ENCODE measurements around the gene ABCC6. TPM values are rescaled to one million over a fixed set of nuclear protein-coding genes. Genes with fewer than 3 reads are reported as not detected.
"Not testable (repeated sequence)": the region's sequence is repeated elsewhere in the genome, so short reads cannot be mapped to it uniquely, and the experiment has no call there.

The ABCC6 gene
- total RNA-seq, 4 donors from 2014 or later: 0.23 to 2.1 (median 0.90) TPM

DNA sequence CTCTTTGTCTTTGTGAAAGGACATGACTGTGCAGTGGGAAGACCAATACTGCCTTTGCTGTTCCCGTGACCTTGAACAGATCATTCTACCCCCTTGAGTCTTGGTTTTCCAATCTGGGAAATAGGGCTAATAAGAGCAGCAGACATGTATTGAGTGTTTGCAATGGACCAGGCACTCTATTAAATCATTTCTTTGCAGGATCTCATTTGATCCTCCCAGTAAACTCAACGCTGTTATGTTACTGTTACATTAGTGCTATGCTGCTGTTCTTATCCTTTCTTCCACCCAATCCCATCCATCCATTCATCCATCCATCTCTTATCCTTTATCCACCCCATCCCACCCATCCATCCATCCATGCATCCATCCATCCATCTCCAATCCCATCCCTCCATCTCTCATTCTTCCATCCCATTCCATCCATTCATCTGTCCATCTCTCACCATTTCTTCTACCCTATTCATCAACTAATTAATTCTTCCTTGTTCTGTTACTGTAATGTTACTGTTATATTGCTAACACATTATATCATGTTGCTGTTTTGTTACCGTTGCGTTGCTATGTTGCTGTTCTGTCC, 65.1 kb downstream of the ABCC6 start:
- H3K4me3 ChIP-seq (ENCODE audit: low read depth, poor library complexity, severe bottlenecking): no peak overlapping the region
- WGBS, 2 donors: 81 to 83% methylated on average over 4 of the region's 4 CpGs
- intact Hi-C loops (cut with DNase I; ENCODE audit: low total_unique reads): no loop called here
- TF ChIP-seq POLR2A (IDR thresholded peaks at IDR 0.05): no peak
- no peak for TF ChIP-seq CTCF (IDR thresholded peaks at IDR 0.05)
- DNase-seq (ENCODE audit: low spot score in 2 of 2): no peak

GRCh38 chr16:16157166-16157565, 66.1 kb downstream of the ABCC6 start:
- no peak overlapping the region for H3K4me3 ChIP-seq (ENCODE audit: low read depth, poor library complexity, severe bottlenecking)
- no peak for DNase-seq (ENCODE audit: low spot score in 2 of 2)
- intact Hi-C loops (cut with DNase I; ENCODE audit: low total_unique reads): no loop called here
- TF ChIP-seq POLR2A (IDR thresholded peaks at IDR 0.05) (no peak), CTCF (IDR thresholded peaks at IDR 0.05) (no peak)
- WGBS, 2 donors: 88 to 89% methylated on average over 1 of the region's 1 CpG

DNA sequence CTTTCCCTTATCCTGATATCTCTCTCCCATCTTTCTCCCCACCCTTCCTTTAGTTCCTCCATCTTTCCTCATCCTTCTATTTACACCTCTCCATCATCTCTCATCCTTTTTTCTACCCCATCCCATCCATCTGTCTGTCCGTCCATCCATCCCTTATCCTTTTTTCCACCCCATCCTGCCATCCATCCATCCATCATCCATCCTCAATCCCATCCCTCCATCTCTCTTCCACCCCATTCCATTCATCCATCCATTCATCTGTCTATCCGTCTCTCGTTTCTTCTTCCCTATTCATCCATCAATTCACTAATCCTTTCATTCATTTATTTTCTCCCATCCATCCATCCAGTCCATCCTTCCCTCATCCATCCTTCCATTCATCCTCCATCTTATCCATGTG, 68.1 kb downstream of the ABCC6 start:
- DNase-seq (ENCODE audit: low spot score in 2 of 2): no peak
- no peak overlapping the region for H3K4me3 ChIP-seq (ENCODE audit: low read depth, poor library complexity, severe bottlenecking)
- intact Hi-C loops (cut with DNase I; ENCODE audit: low total_unique reads): no loop called here
- 91 to 93% methylated on average over 3 of the region's 3 CpGs for WGBS, 2 donors
- no peak for TF ChIP-seq CTCF (IDR thresholded peaks at IDR 0.05)
- TF ChIP-seq POLR2A (IDR thresholded peaks at IDR 0.05): no peak

GRCh38 chr16:16154281-16154951, 68.9 kb downstream of the ABCC6 start:
- H3K4me3 ChIP-seq (ENCODE audit: low read depth, poor library complexity, severe bottlenecking): no peak overlapping the region
- DNase-seq (ENCODE audit: low spot score in 2 of 2): no peak
- 84 to 90% methylated on average over 15 to 18 of the region's 18 CpGs for WGBS, 2 donors
- TF ChIP-seq CTCF (IDR thresholded peaks at IDR 0.05) (no peak), POLR2A (IDR thresholded peaks at IDR 0.05) (no peak)
- intact Hi-C loops (cut with DNase I; ENCODE audit: low total_unique reads): no loop called here

DNA sequence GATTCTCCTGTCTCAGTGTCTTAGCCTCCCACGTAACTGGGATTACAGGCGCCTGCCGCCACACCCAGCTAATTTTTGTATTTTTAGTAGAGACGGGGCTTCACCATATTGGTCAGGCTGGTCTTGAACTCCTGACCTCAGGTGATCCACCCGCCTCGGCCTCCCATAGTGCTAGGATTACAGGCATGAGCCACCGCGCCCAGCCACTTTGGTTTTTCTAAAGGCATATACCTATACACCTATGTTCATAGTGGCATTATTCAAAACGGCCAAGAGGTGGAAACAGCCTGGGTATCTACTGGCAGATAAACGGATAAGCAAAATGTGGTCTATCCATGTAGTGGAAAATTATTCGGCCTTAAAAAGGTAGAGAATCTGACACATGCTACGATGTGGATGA, 70.3 kb downstream of the ABCC6 start:
- 95% methylated on average over 12 of the region's 12 CpGs for WGBS, 2 donors
- DNase-seq (ENCODE audit: low spot score in 2 of 2); intact Hi-C loops (cut with DNase I; ENCODE audit: low total_unique reads); H3K4me3 ChIP-seq (ENCODE audit: low read depth, poor library complexity, severe bottlenecking): not testable (repeated sequence)

DNA sequence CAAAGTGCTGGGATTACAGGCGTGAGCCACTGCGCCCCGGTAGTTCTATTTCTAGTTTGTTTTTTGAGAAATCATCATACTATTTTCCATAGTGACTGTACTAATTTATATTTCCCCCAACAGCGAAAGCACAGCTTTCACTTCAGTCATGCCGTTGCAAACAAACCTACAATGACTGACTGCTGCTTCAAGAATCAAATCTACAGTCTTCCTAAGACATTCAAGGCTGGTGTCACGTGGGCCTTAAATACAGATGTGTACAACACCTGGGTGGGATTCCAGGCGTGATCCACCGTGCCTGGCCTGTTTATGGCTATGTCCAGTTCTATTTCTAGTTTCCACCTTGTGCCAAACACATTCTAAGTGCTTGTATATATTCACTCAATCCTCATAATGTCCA, 72.0 kb downstream of the ABCC6 start:
- DNase-seq (ENCODE audit: low spot score in 2 of 2): no peak
- intact Hi-C loops (cut with DNase I; ENCODE audit: low total_unique reads): no loop called here
- 80 to 86% methylated on average over 8 of the region's 8 CpGs for WGBS, 2 donors
- no peak overlapping the region for H3K4me3 ChIP-seq (ENCODE audit: low read depth, poor library complexity, severe bottlenecking)
- TF ChIP-seq CTCF (IDR thresholded peaks at IDR 0.05) (no peak), POLR2A (IDR thresholded peaks at IDR 0.05) (no peak)

Measured in lower leg skin (tissue), 4 donors.